GM23338 (cell line): ENCODE data around the gene MXRA7. TPM values are rescaled to one million over a fixed set of nuclear protein-coding genes. Genes with fewer than 3 reads are reported as not detected.

Source experiments
- ATAC-seq: fragments of 200-7000 bp; cut with Tn5 transposase; 3 replicates; pipeline ENCODE4 v1.9.1; 2020
- DNase-seq: peaks from one replicate; pipeline ENCODE4 v3.0.0-alpha.2; 2015; ENCODE audit warnings: low spot score
- H2AFZ ChIP-seq: fragments of 200-600 bp; sonication (generic); 2 replicates; pipeline ENCODE4 v1.8.0; 2016; ENCODE audit warnings: antibody characterized with exemption, mild to moderate bottlenecking, moderate library complexity
- H3F3A ChIP-seq: fragments of 200-600 bp; sonication (generic); replicated peaks from 2 replicates; pipeline ENCODE4 v1.8.0; 2017; ENCODE audit warnings: antibody characterized with exemption, mixed run types, low read depth
- H3K27ac ChIP-seq: fragments of 200-600 bp; sonication (generic); 2 replicates; pipeline ENCODE4 v1.6.1; 2016; ENCODE audit warnings: low read depth
- H3K27me3 ChIP-seq: fragments of 200-600 bp; sonication (generic); 2 replicates; pipeline ENCODE4 v1.8.0; 2016; ENCODE audit warnings: mild to moderate bottlenecking, mixed run types, moderate library complexity; ENCODE audit not compliant: insufficient read depth
- H3K36me3 ChIP-seq: fragments of 200-600 bp; sonication (generic); 2 replicates; pipeline ENCODE4 v1.8.0; 2016; ENCODE audit warnings: mild to moderate bottlenecking; ENCODE audit not compliant: insufficient read depth
- H3K4me1 ChIP-seq: fragments of 200-600 bp; sonication (generic); 2 replicates; pipeline ENCODE4 v1.8.0; 2016; ENCODE audit warnings: mild to moderate bottlenecking, moderate library complexity; ENCODE audit not compliant: insufficient read depth
- H3K4me2 ChIP-seq: fragments of 200-600 bp; sonication (generic); 2 replicates; pipeline ENCODE4 v1.7.1; 2017; ENCODE audit warnings: mixed run types
- H3K4me3 ChIP-seq: fragments of 200-600 bp; sonication (generic); 2 replicates; pipeline ENCODE4 v1.6.1; 2016; ENCODE audit warnings: mixed run types
- H3K79me2 ChIP-seq: fragments of 200-600 bp; sonication (generic); replicated peaks from 2 replicates; pipeline ENCODE4 v1.8.0; 2017; ENCODE audit warnings: mild to moderate bottlenecking; ENCODE audit not compliant: insufficient read depth
- H3K9me2 ChIP-seq: fragments of 200-600 bp; sonication (generic); 2 replicates; pipeline ENCODE4 v1.8.0; 2017; ENCODE audit not compliant: insufficient read depth
- H4K20me1 ChIP-seq: fragments of 200-600 bp; sonication (generic); replicated peaks from 2 replicates; pipeline ENCODE4 v1.8.0; 2017; ENCODE audit warnings: mild to moderate bottlenecking; ENCODE audit not compliant: insufficient read depth
- H3K27ac Mint-ChIP-seq: 2 replicates; pipeline ENCODE4 v1.8.0; 2020; ENCODE audit warnings: inconsistent platforms, mild to moderate bottlenecking, moderate library complexity, mixed read lengths
- H3K27me3 Mint-ChIP-seq: 3 replicates; pipeline ENCODE4 v1.8.0; 2022; ENCODE audit warnings: low read depth, mild to moderate bottlenecking, moderate library complexity, mixed read lengths, inconsistent platforms; ENCODE audit not compliant: insufficient read depth, poor library complexity
- H3K36me3 Mint-ChIP-seq: 3 replicates; pipeline ENCODE4 v1.8.0; 2021; ENCODE audit warnings: low read depth, mild to moderate bottlenecking, inconsistent platforms, moderate library complexity, mixed read lengths
- H3K4me1 Mint-ChIP-seq: 3 replicates; pipeline ENCODE4 v1.8.0; 2020; ENCODE audit warnings: mild to moderate bottlenecking, inconsistent platforms, mixed read lengths
- H3K4me3 Mint-ChIP-seq: 3 replicates; pipeline ENCODE4 v1.8.0; 2021; ENCODE audit warnings: moderate library complexity, mild to moderate bottlenecking, inconsistent platforms, mixed read lengths
- H3K9me3 Mint-ChIP-seq: 3 replicates; pipeline ENCODE4 v1.8.0; 2020; ENCODE audit warnings: moderate library complexity, mild to moderate bottlenecking, inconsistent platforms, mixed read lengths
- CREB1 ChIP-seq: fragments of 250-450 bp; sonication (Bioruptor Pico); IDR thresholded peaks from 2 replicates; pipeline ENCODE4 v1.5.0; 2020; ENCODE audit warnings: low read depth, mild to moderate bottlenecking, moderate library complexity
- CTCF ChIP-seq, 2 experiments: fragments of 200-600 bp in 1 of 2; sonication (generic) in 1 of 2; conservative IDR thresholded peaks; 2 replicates each; pipeline versions ENCODE4 v1.5.1 to v1.6.1; 2016 to 2017; ENCODE audit warnings: antibody characterized with exemption in 2 of 2, low read depth in 2 of 2, mild to moderate bottlenecking in 2 of 2, moderate library complexity in 1 of 2
- EZH2 ChIP-seq: fragments of 200-600 bp; sonication (generic); IDR thresholded peaks from one replicate; pipeline ENCODE4 v1.8.0; 2017; ENCODE audit warnings: antibody characterized with exemption, mild to moderate bottlenecking, low read depth; ENCODE audit not compliant: unreplicated experiment
- EZH2phosphoT487 ChIP-seq: fragments of 200-600 bp; sonication (generic); IDR thresholded peaks from one replicate; pipeline ENCODE4 v1.8.1; 2018; ENCODE audit warnings: antibody characterized with exemption; ENCODE audit not compliant: unreplicated experiment
- JUNB ChIP-seq: IDR thresholded peaks from one replicate; pipeline ENCODE4 v1.6.1; 2016; ENCODE audit warnings: antibody characterized with exemption; ENCODE audit not compliant: unreplicated experiment
- NANOG ChIP-seq: IDR thresholded peaks from 2 replicates; pipeline ENCODE4 v1.6.1; 2016; ENCODE audit warnings: antibody characterized with exemption, borderline replicate concordance
- POLR2AphosphoS5 ChIP-seq: IDR thresholded peaks from 2 replicates; pipeline ENCODE4 v1.6.1; 2016; ENCODE audit warnings: antibody characterized with exemption, low read depth
- REST ChIP-seq: IDR thresholded peaks from one replicate; pipeline ENCODE4 v1.6.1; 2018; ENCODE audit warnings: antibody characterized with exemption; ENCODE audit not compliant: unreplicated experiment
- STAT1 ChIP-seq: IDR thresholded peaks from one replicate; pipeline ENCODE4 v1.6.1; 2016; ENCODE audit warnings: antibody characterized with exemption; ENCODE audit not compliant: unreplicated experiment
- ZNF331 ChIP-seq: fragments of 250-450 bp; sonication (Bioruptor Pico); IDR thresholded peaks from 2 replicates; pipeline ENCODE4 v1.5.0; 2020; ENCODE audit warnings: low read depth, mild to moderate bottlenecking, moderate library complexity
- ZNF462 ChIP-seq: fragments of 250-450 bp; sonication (Bioruptor Pico); IDR thresholded peaks from 2 replicates; pipeline ENCODE4 v1.5.0; 2020; ENCODE audit warnings: mild to moderate bottlenecking, moderate library complexity
- polyA plus RNA-seq: library from polyadenylated mRNA; unstranded; fragments of >200 nt; fragmentation: Nextera tagmentation; extraction: Ambion mirVana; gene quantifications from 2 replicates; pipeline ENCODE4 v1.2.1, GENCODE V29; 2016
- total RNA-seq: library from RNA; depleted of rRNA; stranded (reverse); fragments of >200 nt; shearing (Covaris generic); gene quantifications from 2 replicates; pipeline ENCODE4 v1.2.3, GENCODE V29; 2014

MXRA7 gene
- total and polyA plus RNA-seq, 2 experiments from 2014 or later: 12.1 to 46.6 TPM

GRCh38 chr17:76646712-76647111 lies 64.1 kb downstream of the MXRA7 start (continued):
- no peak for TF ChIP-seq REST
- no peak for TF ChIP-seq ZNF331 (CRISPR knock-in tag)
- no peak for TF ChIP-seq NANOG
- no peak for TF ChIP-seq POLR2AphosphoS5
- TF ChIP-seq CREB1: no peak
- no peak for TF ChIP-seq EZH2
- TF ChIP-seq EZH2phosphoT487: no peak
- no peak for TF ChIP-seq JUNB
- no peak for TF ChIP-seq STAT1

- peaks cover 9% of the 10 kb centered on the region; the same call in 1 of the 2 replicates for H3K9me2 ChIP-seq
- H3K79me2 ChIP-seq: no peaks in the 10 kb centered on the region
- no peak overlapping the region for H3K4me2 ChIP-seq
- no peak for DNase-seq
- peaks cover 11% of the 10 kb centered on the region for H3K4me1 ChIP-seq
- ATAC-seq: no peak
- Mint-ChIP-seq H3K27me3 (peaks cover 2% of the 10 kb centered on the region), H3K4me1 (peaks cover 10% of the 10 kb centered on the region), H3K9me3 (no peaks in the 10 kb centered on the region), H3K27ac (no peak overlapping the region), H3K36me3 (no peaks in the 10 kb centered on the region), H3K4me3 (no peak overlapping the region)
- TF ChIP-seq EZH2phosphoT487: no peak
- TF ChIP-seq ZNF462: no peak
- no peak for TF ChIP-seq EZH2
- no peak for TF ChIP-seq CTCF (conservative IDR thresholded peaks at IDR 0.05; ENCODE audit: low read depth in 2 of 2)
- TF ChIP-seq ZNF331 (CRISPR knock-in tag): no peak
- TF ChIP-seq REST: no peak
- H3F3A ChIP-seq: no peaks in the 10 kb centered on the region
- no peaks in the 10 kb centered on the region for H4K20me1 ChIP-seq
- no peak overlapping the region for H3K4me3 ChIP-seq
- H2AFZ ChIP-seq: no peak overlapping the region
- H3K36me3 ChIP-seq: no peaks in the 10 kb centered on the region
- no peaks in the 10 kb centered on the region for H3K27me3 ChIP-seq
- H3K27ac ChIP-seq: no peak overlapping the region
Observed at GRCh38 chr17:76645481-76645880, 65.3 kb downstream of the MXRA7 start.
